H7 (cell line): ENCODE data around the gene LOX. TPM values are rescaled to one million over a fixed set of nuclear protein-coding genes. Genes with fewer than 3 reads are reported as not detected.
"Not testable (repeated sequence)": the region's sequence is repeated elsewhere in the genome, so short reads cannot be mapped to it uniquely, and the experiment has no call there.

Source experiments
- DNase-seq: peaks from one replicate; pipeline ENCODE4 v3.0.0; 2012
- H3K27me3 ChIP-seq: 2 replicates; pipeline ENCODE4 v1.6.0; 2011; ENCODE audit warnings: mild to moderate bottlenecking, low read length; ENCODE audit not compliant: control insufficient read depth, insufficient read depth
- H3K36me3 ChIP-seq: replicated peaks from 2 replicates; pipeline ENCODE4 v1.5.1; 2011; ENCODE audit warnings: low read length; ENCODE audit not compliant: control insufficient read depth, insufficient read depth
- H3K4me3 ChIP-seq: 2 replicates; pipeline ENCODE4 v1.5.1; 2011; ENCODE audit warnings: low read depth, mild to moderate bottlenecking, control low read depth, low read length, moderate library complexity; ENCODE audit not compliant: insufficient read depth
- total RNA-seq: library from RNA; depleted of rRNA; stranded (reverse); fragments of >200 nt; shearing (Covaris generic); gene quantifications from 2 replicates; pipeline ENCODE4 v1.2.3, GENCODE V29; 2014

The LOX gene
- total RNA-seq, 1 experiment from 2014 or later, result 0.45 TPM

GRCh38 chr5:122111460-122111859 is 33.4 kb upstream of the LOX start:
- Histone ChIP-seq H3K36me3 (no peaks in the 10 kb centered on the region), H3K4me3 (no peak overlapping the region), H3K27me3 (no peaks in the 10 kb centered on the region)
- no peak for DNase-seq

- Histone ChIP-seq H3K27me3 (no peaks in the 10 kb centered on the region), H3K36me3 (no peaks in the 10 kb centered on the region), H3K4me3 (no peak overlapping the region)
- no peak for DNase-seq
These were observed 32.9 kb upstream of the LOX start for GRCh38 chr5:122110987-122111386.

- DNase-seq, result no peak
- Histone ChIP-seq H3K4me3 (no peak overlapping the region), H3K27me3 (no peaks in the 10 kb centered on the region), H3K36me3 (no peaks in the 10 kb centered on the region)
These were observed 29.0 kb upstream of the LOX start for GRCh38 chr5:122107016-122107415.

GRCh38 chr5:122105909-122106308 is 27.9 kb upstream of the LOX start:
- Histone ChIP-seq H3K27me3 (no peaks in the 10 kb centered on the region), H3K36me3 (no peaks in the 10 kb centered on the region), H3K4me3 (no peak overlapping the region)
- no peak for DNase-seq

GRCh38 chr5:122102825-122103224 is 24.8 kb upstream of the LOX start:
- H3K4me3 ChIP-seq, result no peak overlapping the region
- no peak for DNase-seq
- H3K36me3 ChIP-seq, result no peaks in the 10 kb centered on the region
- H3K27me3 ChIP-seq, result no peaks in the 10 kb centered on the region

- Histone ChIP-seq H3K27me3 (no peaks in the 10 kb centered on the region), H3K4me3 (no peak overlapping the region), H3K36me3 (no peaks in the 10 kb centered on the region)
- DNase-seq, result no peak
These were observed 23.7 kb upstream of the LOX start for GRCh38 chr5:122101636-122102285.

- DNase-seq, result no peak
- no peak overlapping the region for H3K4me3 ChIP-seq
- H3K36me3 ChIP-seq, result no peaks in the 10 kb centered on the region
- no peaks in the 10 kb centered on the region for H3K27me3 ChIP-seq
These were observed 21.2 kb upstream of the LOX start for GRCh38 chr5:122099060-122099790.

GRCh38 chr5:122097391-122097790 is 19.3 kb upstream of the LOX start:
- DNase-seq, result no peak
- no peaks in the 10 kb centered on the region for H3K36me3 ChIP-seq
- no peaks in the 10 kb centered on the region for H3K27me3 ChIP-seq
- no peak overlapping the region for H3K4me3 ChIP-seq

GRCh38 chr5:122095158-122095557 is 17.1 kb upstream of the LOX start:
- H3K36me3 ChIP-seq, result no peaks in the 10 kb centered on the region
- H3K4me3 ChIP-seq, result no peak overlapping the region
- no peaks in the 10 kb centered on the region for H3K27me3 ChIP-seq

GRCh38 chr5:122094251-122094650 is 16.2 kb upstream of the LOX start:
- not testable (repeated sequence) for DNase-seq

More at GRCh38 chr5:122095158-122095557, 17.1 kb upstream of the LOX start:
- DNase-seq, result no peak

GRCh38 chr5:122093415-122094180 is 15.5 kb upstream of the LOX start:
- no peak for DNase-seq
- Histone ChIP-seq H3K27me3 (no peaks in the 10 kb centered on the region), H3K4me3 (no peak overlapping the region), H3K36me3 (no peaks in the 10 kb centered on the region)

More at GRCh38 chr5:122094251-122094650, 16.2 kb upstream of the LOX start:
- not testable (repeated sequence) for H3K36me3 ChIP-seq, H3K27me3 ChIP-seq, H3K4me3 ChIP-seq

GRCh38 chr5:122091936-122092600 is 14.0 kb upstream of the LOX start:
- Histone ChIP-seq H3K27me3 (no peaks in the 10 kb centered on the region), H3K36me3 (no peaks in the 10 kb centered on the region), H3K4me3 (no peak overlapping the region)
- no peak for DNase-seq

GRCh38 chr5:122089096-122090013 is 11.3 kb upstream of the LOX start:
- Histone ChIP-seq H3K4me3 (no peak overlapping the region), H3K27me3 (no peaks in the 10 kb centered on the region), H3K36me3 (no peaks in the 10 kb centered on the region)
- no peak for DNase-seq

- no peak for DNase-seq
- Histone ChIP-seq H3K36me3 (no peaks in the 10 kb centered on the region), H3K27me3 (no peaks in the 10 kb centered on the region), H3K4me3 (no peak overlapping the region)
These were observed 7.0 kb upstream of the LOX start for GRCh38 chr5:122085041-122085440.
